Fibroblast of lung (primary cell): Measurements from ENCODE around the gene GP5.
A peak's percentile ranks its signal among the peaks of the same experiment; 100 is the strongest.

Source experiments
- EZH2 ChIP-seq: IDR thresholded peaks from 2 replicates; pipeline ENCODE4 v1.5.1; 2012; ENCODE audit warnings: low read length, control low read depth, mild to moderate bottlenecking; ENCODE audit errors: missing control alignments
- TF ChIP-seq, protein P1 (sequence below), 2 donors: IDR thresholded peaks in 1 of 2; conservative IDR thresholded peaks in 1 of 2; 1 replicate in 1 of 2; 2 replicates in 1 of 2; pipeline ENCODE4 v1.5.1; 2011 to 2012; ENCODE audit warnings: low read length in 2 of 2, control low read depth in 1 of 2, inconsistent platforms in 1 of 2, low read depth in 1 of 2, mild to moderate bottlenecking in 1 of 2

DNA sequence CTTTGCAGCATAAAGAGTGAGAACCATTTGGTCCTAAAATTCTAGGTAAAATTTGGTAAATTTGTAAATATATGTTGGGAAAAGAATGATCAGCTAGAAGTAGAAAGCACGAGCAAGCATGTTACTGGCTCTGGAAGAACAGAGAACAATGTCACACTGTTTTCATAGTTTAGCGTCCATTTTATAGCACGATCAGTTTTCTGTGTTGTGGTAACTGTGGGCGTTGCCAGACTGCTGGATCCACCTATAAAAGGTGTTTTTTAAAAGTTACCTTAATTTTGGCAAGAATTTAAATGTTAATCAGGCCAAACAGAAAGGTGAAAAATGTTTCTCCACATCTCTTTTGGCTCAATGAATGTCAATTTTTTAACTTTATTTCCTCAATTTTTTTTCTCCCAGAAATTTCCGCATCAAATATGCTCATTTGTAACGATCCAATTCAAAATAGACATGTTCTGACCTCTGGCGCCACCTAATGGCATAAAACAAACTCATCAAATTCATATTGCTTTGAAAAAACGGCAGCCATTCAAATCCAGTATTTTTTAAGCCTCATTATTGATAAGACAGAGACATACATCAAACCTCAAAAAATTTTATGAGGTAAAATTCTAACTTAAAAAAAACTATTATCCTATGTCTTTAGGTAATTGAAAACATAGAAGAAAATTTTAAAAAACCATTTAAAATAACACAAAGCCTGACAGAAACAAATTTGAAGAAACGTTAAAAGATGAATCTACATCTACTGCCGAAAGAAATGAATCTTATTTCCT, 5.5 kb upstream of the GP5 start:
- TF ChIP-seq, protein P1, sequence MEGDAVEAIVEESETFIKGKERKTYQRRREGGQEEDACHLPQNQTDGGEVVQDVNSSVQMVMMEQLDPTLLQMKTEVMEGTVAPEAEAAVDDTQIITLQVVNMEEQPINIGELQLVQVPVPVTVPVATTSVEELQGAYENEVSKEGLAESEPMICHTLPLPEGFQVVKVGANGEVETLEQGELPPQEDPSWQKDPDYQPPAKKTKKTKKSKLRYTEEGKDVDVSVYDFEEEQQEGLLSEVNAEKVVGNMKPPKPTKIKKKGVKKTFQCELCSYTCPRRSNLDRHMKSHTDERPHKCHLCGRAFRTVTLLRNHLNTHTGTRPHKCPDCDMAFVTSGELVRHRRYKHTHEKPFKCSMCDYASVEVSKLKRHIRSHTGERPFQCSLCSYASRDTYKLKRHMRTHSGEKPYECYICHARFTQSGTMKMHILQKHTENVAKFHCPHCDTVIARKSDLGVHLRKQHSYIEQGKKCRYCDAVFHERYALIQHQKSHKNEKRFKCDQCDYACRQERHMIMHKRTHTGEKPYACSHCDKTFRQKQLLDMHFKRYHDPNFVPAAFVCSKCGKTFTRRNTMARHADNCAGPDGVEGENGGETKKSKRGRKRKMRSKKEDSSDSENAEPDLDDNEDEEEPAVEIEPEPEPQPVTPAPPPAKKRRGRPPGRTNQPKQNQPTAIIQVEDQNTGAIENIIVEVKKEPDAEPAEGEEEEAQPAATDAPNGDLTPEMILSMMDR (conservative IDR thresholded peaks at IDR 0.05 in 1 of 2, IDR thresholded peaks at IDR 0.05 in 1 of 2; ENCODE audit: low read depth in 1 of 2, low read length in 2 of 2) = peak; percentile 52 to 57
- TF ChIP-seq EZH2 = no peak
